Gastroesophageal sphincter (tissue), 3 donors: Measurements from ENCODE around the gene CCDC178.

ENCODE experiments used
- CTCF ChIP-seq, 4 experiments: fragments of 200-600 bp in 2 of 4; fragments of 450-650 bp in 2 of 4; sonication (generic) in 1 of 4; IDR thresholded peaks; one replicate each; pipeline ENCODE4 v1.5.1; 2017 to 2019; ENCODE audit warnings: antibody characterized with exemption in 4 of 4, mild to moderate bottlenecking in 2 of 4, moderate library complexity in 2 of 4
- EP300 ChIP-seq: sonication (generic); formaldehyde crosslinking; IDR thresholded peaks from one replicate; pipeline ENCODE4 v1.6.1; 2017; ENCODE audit warnings: antibody characterized with exemption, mild to moderate bottlenecking
- POLR2A ChIP-seq, 2 donors: fragments of 450-650 bp; IDR thresholded peaks; one replicate each; pipeline ENCODE4 v1.6.1; 2017; ENCODE audit warnings: antibody characterized with exemption in 2 of 2, mild to moderate bottlenecking in 2 of 2, moderate library complexity in 1 of 2
- POLR2AphosphoS5 ChIP-seq: sonication (generic); formaldehyde crosslinking; IDR thresholded peaks from one replicate; pipeline ENCODE4 v1.6.1; 2017; ENCODE audit warnings: antibody characterized with exemption

- no peak for TF ChIP-seq CTCF (IDR thresholded peaks at IDR 0.05)
- TF ChIP-seq POLR2AphosphoS5: no peak
- no peak for TF ChIP-seq POLR2A (IDR thresholded peaks at IDR 0.05)
- no peak for TF ChIP-seq EP300
These were observed 389.1 kb downstream of the CCDC178 start for GRCh38 chr18:33051407-33051806.
